Osteocyte (in vitro differentiated cells): Measurements from ENCODE around the gene PDE11A. TPM values are rescaled to one million over a fixed set of nuclear protein-coding genes. Genes with fewer than 3 reads are reported as not detected.
"Not testable (repeated sequence)": the region's sequence is repeated elsewhere in the genome, so short reads cannot be mapped to it uniquely, and the experiment has no call there.

Experiments
- DNase-seq: peaks from one replicate; pipeline ENCODE4 v3.0.0; 2021; ENCODE audit warnings: mixed read lengths; ENCODE audit not compliant: unreplicated experiment; ENCODE audit errors: extremely low spot score
- H3K27ac Mint-ChIP-seq: one replicate; pipeline ENCODE4 v1.8.0; 2021; ENCODE audit warnings: mild to moderate bottlenecking, mixed read lengths; ENCODE audit not compliant: unreplicated experiment
- H3K27me3 Mint-ChIP-seq: one replicate; pipeline ENCODE4 v1.8.0; 2021; ENCODE audit warnings: mixed read lengths; ENCODE audit not compliant: unreplicated experiment
- H3K36me3 Mint-ChIP-seq: one replicate; pipeline ENCODE4 v1.8.0; 2021; ENCODE audit warnings: mixed read lengths; ENCODE audit not compliant: unreplicated experiment
- H3K4me1 Mint-ChIP-seq: one replicate; pipeline ENCODE4 v1.8.0; 2021; ENCODE audit warnings: mixed read lengths; ENCODE audit not compliant: unreplicated experiment
- H3K4me3 Mint-ChIP-seq: one replicate; pipeline ENCODE4 v1.8.0; 2021; ENCODE audit warnings: mild to moderate bottlenecking, moderate library complexity, mixed read lengths; ENCODE audit not compliant: unreplicated experiment
- H3K9me3 Mint-ChIP-seq: one replicate; pipeline ENCODE4 v1.8.0; 2021; ENCODE audit warnings: mixed read lengths; ENCODE audit not compliant: unreplicated experiment
- CTCF ChIP-seq: fragments of 200-600 bp; sonication (generic); IDR thresholded peaks from 2 replicates; pipeline ENCODE4 v1.5.0; 2021; ENCODE audit warnings: antibody characterized with exemption, mild to moderate bottlenecking, moderate library complexity
- total RNA-seq: library from RNA; stranded (reverse); gene quantifications from 2 replicates; pipeline ENCODE4 v1.2.1, GENCODE V29; 2021

The PDE11A gene
- total RNA-seq, 1 donor from 2014 or later, result 0.05 TPM

- peaks cover 10% of the 10 kb centered on the region for H3K9me3 Mint-ChIP-seq
- no peaks in the 10 kb centered on the region for H3K4me1 Mint-ChIP-seq
- H3K36me3 Mint-ChIP-seq, result no peaks in the 10 kb centered on the region
- no peak for TF ChIP-seq CTCF
- peaks cover 3% of the 10 kb centered on the region for H3K27me3 Mint-ChIP-seq
- DNase-seq, result no peak
- H3K4me3 Mint-ChIP-seq, result no peak overlapping the region
- H3K27ac Mint-ChIP-seq, result no peak overlapping the region
Measured at GRCh38 chr2:177857538-177857937, 215.0 kb downstream of the PDE11A start.

- Mint-ChIP-seq H3K36me3 (no peaks in the 10 kb centered on the region), H3K4me1 (no peaks in the 10 kb centered on the region), H3K4me3 (no peak overlapping the region), H3K27me3 (no peaks in the 10 kb centered on the region), H3K27ac (no peak overlapping the region), H3K9me3 (peaks cover 8% of the 10 kb centered on the region)
- DNase-seq, result no peak
- no peak for TF ChIP-seq CTCF
Measured at GRCh38 chr2:177852389-177852788, 220.2 kb downstream of the PDE11A start.

- Mint-ChIP-seq H3K9me3 (peaks cover 2% of the 10 kb centered on the region), H3K4me3 (no peak overlapping the region), H3K4me1 (no peaks in the 10 kb centered on the region), H3K36me3 (no peaks in the 10 kb centered on the region), H3K27me3 (no peaks in the 10 kb centered on the region), H3K27ac (no peak overlapping the region)
- DNase-seq, result no peak
- TF ChIP-seq CTCF, result no peak
Measured at GRCh38 chr2:177843188-177843587, 229.4 kb downstream of the PDE11A start.

GRCh38 chr2:177842243-177842642 is 230.3 kb downstream of the PDE11A start:
- Mint-ChIP-seq H3K27ac (no peak overlapping the region), H3K4me1 (no peaks in the 10 kb centered on the region), H3K9me3 (peaks cover 11% of the 10 kb centered on the region), H3K36me3 (no peaks in the 10 kb centered on the region), H3K27me3 (no peaks in the 10 kb centered on the region), H3K4me3 (no peak overlapping the region)
- DNase-seq, result no peak
- no peak for TF ChIP-seq CTCF

GRCh38 chr2:177835418-177836204 is 237.0 kb downstream of the PDE11A start:
- H3K4me3 Mint-ChIP-seq, H3K27me3 Mint-ChIP-seq, H3K36me3 Mint-ChIP-seq, DNase-seq, H3K27ac Mint-ChIP-seq, H3K4me1 Mint-ChIP-seq: not testable (repeated sequence)
- peaks cover 22% of the 10 kb centered on the region for H3K9me3 Mint-ChIP-seq
